ENCODE measurements around the gene ARMH1.
A peak's percentile ranks its signal among the peaks of the same experiment; 100 is the strongest.
"Not testable (repeated sequence)": the region's sequence is repeated elsewhere in the genome, so short reads cannot be mapped to it uniquely, and the experiment has no call there.

Gene ARMH1

DNA sequence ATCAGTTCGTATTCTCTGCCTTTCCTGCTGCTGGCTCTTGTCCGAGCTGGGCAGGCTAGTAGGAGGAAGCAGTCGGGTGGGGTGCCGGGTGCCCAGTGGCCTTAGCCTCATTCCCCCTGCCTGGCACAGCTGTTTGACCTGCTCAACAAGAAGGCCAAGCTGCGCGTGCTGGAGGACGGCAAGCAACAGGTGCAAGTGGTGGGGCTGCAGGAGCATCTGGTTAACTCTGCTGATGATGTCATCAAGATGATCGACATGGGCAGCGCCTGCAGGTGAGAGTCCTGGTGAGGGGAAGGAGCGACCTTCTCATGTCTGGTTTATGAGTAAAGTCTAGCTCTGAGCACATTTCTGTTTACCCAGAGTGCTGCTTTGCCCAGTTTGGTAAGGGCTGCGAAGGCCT, 84.6 kb downstream of the ARMH1 start:
- Mint-ChIP-seq H3K9me3 (no peaks in the 10 kb centered on the region), H3K27me3 (ENCODE audit: low read depth, poor library complexity) (no peaks in the 10 kb centered on the region), H3K4me1 (no peaks in the 10 kb centered on the region), H3K36me3 (ENCODE audit: low read depth) (peaks cover 71% of the 10 kb centered on the region), H3K27ac (no peak overlapping the region), H3K4me3 (no peak overlapping the region)
- DNase-seq, result no peak
- no peak for TF ChIP-seq CTCF (IDR thresholded peaks at IDR 0.05)

DNA sequence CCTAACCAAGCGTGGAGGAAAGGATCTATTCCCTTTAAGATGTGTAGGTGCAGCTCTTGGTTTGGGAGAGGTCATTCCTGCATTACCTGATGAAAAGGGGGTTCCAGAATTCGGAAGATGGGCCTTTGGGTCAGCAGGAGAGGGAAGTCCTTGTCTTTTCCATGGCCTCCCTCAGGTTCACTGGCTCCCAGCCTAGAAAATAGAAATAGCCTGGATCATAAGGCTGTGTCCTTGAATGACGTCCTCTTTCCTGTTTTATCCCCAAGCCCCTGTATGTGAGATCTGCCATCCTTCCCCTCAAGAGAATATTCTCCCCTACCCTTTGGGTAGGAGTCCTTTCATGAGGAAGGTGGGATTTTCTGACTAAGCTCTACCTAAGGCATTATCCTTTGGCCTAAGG, 86.4 kb downstream of the ARMH1 start:
- DNase-seq, result no peak

GRCh38 chr1:44766421-44766820, 91.9 kb downstream of the ARMH1 start:
- Mint-ChIP-seq H3K27ac (peak overlapping the region; percentile 50), H3K36me3 (ENCODE audit: low read depth) (peaks cover 32% of the 10 kb centered on the region)
- DNase-seq; H3K9me3 Mint-ChIP-seq; H3K4me3 Mint-ChIP-seq; H3K27me3 Mint-ChIP-seq (ENCODE audit: low read depth, poor library complexity); H3K4me1 Mint-ChIP-seq: not testable (repeated sequence)

More for the DNA sequence above, 86.4 kb downstream of the ARMH1 start:
- H3K36me3 Mint-ChIP-seq (ENCODE audit: low read depth), result peaks cover 69% of the 10 kb centered on the region
- H3K4me3 Mint-ChIP-seq, result no peak overlapping the region
- no peak overlapping the region for H3K27ac Mint-ChIP-seq
- H3K9me3 Mint-ChIP-seq, result no peaks in the 10 kb centered on the region
- no peaks in the 10 kb centered on the region for H3K27me3 Mint-ChIP-seq (ENCODE audit: low read depth, poor library complexity)
- H3K4me1 Mint-ChIP-seq, result no peaks in the 10 kb centered on the region
- TF ChIP-seq CTCF (IDR thresholded peaks at IDR 0.05), result no peak

Data from nephron progenitor cell (in vitro differentiated cells).